GM18505 (cell line): ENCODE data around the gene CARM1.
A peak's percentile ranks its signal among the peaks of the same experiment; 100 is the strongest.
"Not testable (repeated sequence)": the region's sequence is repeated elsewhere in the genome, so short reads cannot be mapped to it uniquely, and the experiment has no call there.

ENCODE experiments used
- ATAC-seq: cut with Tn5 transposase; IDR thresholded peaks from one replicate; pipeline ENCODE4 v1.9.1; 2021; ENCODE audit not compliant: unreplicated experiment
- POLR2A ChIP-seq: IDR thresholded peaks from 4 replicates; pipeline ENCODE4 v1.6.1; 2011; ENCODE audit warnings: borderline replicate concordance; ENCODE audit not compliant: insufficient read depth, insufficient read length; ENCODE audit errors: extremely low read depth

CARM1 gene

DNA sequence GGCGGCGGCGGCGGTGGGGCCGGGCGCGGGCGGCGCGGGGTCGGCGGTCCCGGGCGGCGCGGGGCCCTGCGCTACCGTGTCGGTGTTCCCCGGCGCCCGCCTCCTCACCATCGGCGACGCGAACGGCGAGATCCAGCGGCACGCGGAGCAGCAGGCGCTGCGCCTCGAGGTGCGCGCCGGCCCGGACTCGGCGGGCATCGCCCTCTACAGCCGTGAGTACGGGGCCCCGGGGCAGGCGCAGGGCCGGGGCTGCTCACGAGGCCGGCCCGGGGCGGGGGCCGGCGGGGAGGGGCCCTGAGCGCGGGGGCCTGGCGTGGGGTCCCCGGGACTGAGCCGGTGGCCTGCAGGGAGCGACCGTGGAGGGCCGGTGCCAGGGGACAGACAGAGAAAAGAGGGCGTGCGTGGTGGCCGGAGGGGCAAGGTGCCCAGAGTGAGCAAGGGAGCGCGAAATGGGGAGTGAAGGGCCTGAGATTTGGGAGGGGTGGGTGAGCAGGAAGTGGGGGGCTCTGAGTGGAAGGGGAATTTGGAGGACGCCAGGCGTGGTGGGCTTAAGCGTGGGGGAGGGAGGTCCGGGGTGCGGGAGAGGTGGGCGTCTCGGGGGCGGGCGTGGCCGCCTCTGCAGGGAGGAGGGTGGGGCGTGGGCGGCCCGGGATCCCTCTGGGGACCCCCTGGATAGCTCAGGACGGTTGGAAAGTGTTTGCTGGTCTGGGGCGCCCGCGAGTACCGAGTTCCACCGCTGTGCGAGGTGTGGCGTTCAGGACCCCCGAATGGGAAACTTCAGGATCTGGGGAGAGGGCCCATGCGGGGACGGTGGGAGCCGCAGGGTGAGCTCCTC, 575 bp downstream of the CARM1 start:
- TF ChIP-seq POLR2A, result peak; percentile 22
- peak; percentile 19 for ATAC-seq

GRCh38 chr19:10872546-10873107, 1.3 kb downstream of the CARM1 start:
- no peak for ATAC-seq
- peak; percentile 24 for TF ChIP-seq POLR2A

DNA sequence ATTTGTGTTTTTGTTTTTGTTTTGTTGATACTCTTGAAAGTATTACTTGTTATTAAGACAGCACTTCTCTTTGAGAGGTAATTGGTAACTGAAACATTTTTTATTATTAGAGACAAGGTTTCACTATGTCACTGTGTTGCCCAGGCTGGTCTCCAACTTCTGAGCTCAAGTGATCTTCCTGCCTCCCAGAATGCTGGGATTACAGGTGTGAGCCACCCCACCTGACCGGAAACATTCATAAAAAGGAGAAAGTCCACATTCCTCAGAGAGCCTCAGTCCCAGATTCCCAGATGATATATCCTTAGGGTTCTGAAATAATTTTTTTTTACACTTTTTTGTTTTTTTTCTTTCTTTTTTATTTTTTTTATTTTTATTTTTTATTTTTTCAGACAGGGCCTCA, 2.7 kb downstream of the CARM1 start:
- ATAC-seq, result no peak
- no peak for TF ChIP-seq POLR2A

GRCh38 chr19:10876459-10877240, 5.3 kb downstream of the CARM1 start:
- no peak for TF ChIP-seq POLR2A
- peak; percentile 46 for ATAC-seq

GRCh38 chr19:10877608-10878007, 6.3 kb downstream of the CARM1 start:
- not testable (repeated sequence) for ATAC-seq

DNA sequence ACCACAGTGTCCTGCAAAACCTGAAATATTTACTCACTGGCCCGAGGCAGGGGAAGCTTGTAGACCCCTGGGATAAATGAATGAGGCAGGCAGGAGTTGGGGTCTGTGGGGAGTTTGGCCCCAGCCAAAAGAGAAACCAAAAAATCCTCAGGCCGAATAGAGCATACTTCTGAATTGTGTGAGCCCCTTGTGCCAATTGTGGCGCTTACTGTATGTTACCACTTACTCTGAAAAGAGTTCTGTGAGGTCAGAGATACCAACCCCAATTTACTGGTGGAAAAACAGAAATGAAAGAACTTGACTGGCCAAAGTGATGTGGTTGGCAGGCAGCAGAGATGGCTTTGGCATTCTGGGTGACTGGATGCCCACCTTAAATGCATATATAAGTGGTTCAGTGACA, 6.9 kb downstream of the CARM1 start:
- peak; percentile 23 for TF ChIP-seq POLR2A
- ATAC-seq, result no peak

DNA sequence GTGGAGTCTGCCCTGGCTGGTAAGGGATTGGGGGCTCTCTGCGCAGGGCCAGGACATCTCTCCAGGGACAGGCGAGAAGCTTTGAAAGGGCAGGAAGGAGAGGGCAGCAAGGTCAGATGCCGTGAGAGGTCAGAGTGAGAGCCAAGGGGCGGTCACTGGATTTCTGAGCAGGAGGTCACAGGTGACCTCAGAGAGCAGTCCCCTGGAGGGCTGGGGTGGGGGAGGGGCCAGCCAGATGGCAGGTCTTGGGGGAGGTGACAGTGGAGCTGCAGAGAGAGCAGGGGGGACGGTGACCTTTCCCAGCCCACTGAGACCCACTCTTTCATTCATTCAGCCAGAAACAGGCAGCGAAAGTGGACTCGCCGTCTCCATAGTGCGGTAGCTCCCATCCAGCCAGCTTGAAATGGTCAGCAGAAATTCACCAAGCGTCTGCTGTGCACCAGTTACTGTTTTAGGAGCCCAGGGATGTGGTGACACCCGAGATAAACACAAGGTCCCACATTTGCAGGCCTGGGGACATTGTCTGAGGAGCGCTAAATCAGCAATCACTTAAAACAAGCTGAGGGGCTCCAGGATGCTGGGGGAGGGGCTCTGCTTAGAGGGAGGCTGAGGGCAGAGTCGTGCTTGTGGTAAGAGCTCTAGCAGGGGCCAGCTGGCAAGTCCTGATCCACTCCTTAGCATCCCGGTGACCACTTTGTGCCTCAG, 10.2 kb downstream of the CARM1 start:
- TF ChIP-seq POLR2A, result no peak
- no peak for ATAC-seq

DNA sequence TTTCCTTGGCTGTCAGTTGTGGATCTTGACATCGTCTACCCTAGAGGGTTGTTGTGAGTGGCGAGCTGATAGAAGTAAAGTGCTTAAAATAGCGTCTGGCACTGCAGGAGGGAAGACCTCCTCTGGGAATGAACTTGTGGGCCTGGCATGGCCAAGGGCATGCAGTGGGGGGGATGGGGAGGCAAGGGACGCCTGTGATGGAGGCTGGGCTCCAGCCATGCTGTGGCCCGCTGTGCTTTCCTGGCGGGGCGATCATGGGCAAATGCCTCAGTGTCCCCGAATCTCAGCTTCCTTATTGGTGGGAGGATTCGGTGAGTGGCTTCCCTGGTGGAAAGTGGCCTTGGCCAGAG, 10.7 kb downstream of the CARM1 start:
- TF ChIP-seq POLR2A, result no peak
- no peak for ATAC-seq

DNA sequence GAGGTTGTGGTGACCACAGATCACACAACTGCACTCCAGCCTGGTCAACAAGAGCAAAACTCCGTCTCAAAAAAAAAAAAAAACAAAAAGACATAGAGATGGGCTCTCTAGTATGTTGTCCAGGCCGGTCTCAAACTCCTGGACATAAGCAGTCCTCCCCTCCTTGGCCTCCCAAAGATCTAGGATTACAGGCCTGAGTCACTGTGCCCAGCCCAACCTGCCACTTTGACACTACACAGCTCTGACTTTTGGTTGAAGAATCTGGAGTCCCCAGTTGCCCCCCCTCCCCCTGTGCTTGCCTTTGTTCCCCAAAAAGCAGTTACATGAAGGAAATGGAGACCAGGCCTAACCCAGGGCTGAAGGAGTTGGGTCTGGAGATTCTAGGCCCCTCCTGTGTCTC, 12.9 kb downstream of the CARM1 start:
- no peak for ATAC-seq
- TF ChIP-seq POLR2A, result no peak

- no peak for ATAC-seq
- TF ChIP-seq POLR2A, result no peak
Measured at GRCh38 chr19:10885201-10886169, 14.1 kb downstream of the CARM1 start.

GRCh38 chr19:10887616-10888367, 16.4 kb downstream of the CARM1 start:
- no peak for ATAC-seq
- no peak for TF ChIP-seq POLR2A

DNA sequence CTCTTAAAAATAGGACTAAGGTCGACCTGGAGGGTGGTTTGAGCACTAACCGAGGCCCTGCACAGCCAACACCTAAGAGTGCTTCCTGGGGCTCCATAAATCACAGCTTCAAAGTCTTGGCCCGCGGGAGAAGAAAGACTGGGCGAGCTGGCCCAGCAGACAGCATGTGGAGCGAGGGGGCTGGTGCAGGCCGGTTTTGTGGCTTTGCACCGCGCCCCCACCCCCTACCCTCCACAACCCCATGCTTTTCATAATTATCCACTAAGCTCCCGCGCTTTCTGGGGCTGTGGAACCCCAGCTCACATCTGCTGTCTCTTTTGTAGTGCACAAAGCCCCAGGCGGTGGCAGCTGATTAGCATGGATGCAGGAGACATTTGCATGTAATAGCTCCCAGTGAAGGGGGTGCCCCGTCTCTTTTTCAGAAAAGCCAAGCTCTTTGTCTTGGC, 17.1 kb downstream of the CARM1 start:
- no peak for TF ChIP-seq POLR2A
- ATAC-seq, result no peak
